COR-L47 (cell line): ENCODE results near the gene NR4A1.
"Not testable (repeated sequence)": the region's sequence is repeated elsewhere in the genome, so short reads cannot be mapped to it uniquely, and the experiment has no call there.

Source experiments
- DNase-seq: peaks from one replicate; lab custom pipeline; 2025; lab: John Stamatoyannopoulos, UW

Gene NR4A1

DNA sequence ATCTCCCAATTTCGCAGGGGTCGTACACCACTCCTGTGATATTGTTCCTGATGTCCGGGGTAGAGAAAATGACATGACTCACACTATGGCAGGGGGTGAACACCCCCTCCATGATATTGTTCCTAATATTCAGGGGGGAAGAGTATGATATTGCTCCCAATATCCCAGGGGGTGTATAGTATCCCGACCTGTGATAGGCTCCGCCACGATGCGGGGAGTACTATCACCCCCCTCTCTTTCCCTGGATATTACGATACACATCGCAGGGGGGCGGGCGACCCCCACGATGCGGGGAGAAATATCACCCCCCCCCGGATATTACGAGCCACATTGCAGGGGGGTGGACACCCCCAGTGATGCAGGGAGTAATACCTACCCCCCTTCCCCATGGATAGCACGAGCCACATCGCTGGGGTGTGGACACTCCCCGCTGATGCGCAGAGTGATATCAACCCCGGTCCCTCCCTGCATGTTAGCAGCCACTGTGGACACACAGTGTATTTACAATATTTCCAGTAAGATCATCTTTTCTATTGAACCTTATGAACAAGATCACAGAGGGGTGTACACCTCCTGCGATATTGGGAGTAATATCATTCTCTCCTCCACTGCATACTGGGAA lies 45.9 kb downstream of the NR4A1 start:
- no peak for DNase-seq

DNA sequence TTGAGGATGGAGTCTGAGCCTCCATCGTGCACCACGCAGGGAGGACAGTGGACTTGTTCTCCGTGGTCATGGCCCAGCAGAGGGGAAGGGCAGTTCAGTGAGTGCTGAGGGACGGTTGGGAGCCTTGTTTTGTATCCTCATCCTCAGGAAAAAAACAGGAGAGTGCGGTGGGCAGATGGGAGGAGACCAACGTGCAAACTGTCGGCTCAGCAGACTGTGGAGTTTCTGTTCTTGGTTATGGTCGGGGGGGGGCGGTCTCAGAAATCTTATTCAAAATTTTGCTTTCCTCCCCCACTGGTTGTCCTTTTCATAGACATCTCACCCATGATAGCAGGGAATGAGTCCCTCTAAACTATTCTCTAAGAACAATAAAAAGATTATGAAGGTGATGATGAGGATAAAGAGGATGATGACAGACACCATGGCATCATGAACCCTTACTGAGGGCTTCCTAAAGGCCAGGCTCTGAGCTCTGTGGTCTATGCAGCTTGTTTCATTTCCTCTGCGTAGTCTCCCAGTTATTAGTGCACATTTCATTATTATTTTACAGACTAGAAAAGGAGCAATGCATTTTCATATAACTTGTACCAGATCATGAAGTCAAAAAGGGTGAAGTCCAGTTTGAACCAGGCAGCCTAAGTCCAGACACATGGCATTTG lies 53.3 kb downstream of the NR4A1 start:
- DNase-seq: not testable (repeated sequence)
